Stomach (tissue), 4 donors: ENCODE data around the gene ERAL1.

Experiments used
- EP300 ChIP-seq: sonication (generic); formaldehyde crosslinking; IDR thresholded peaks from one replicate; pipeline ENCODE4 v1.6.1; 2017; ENCODE audit warnings: antibody characterized with exemption
- POLR2AphosphoS5 ChIP-seq, 3 donors: sonication (generic); formaldehyde crosslinking; IDR thresholded peaks; one replicate each; pipeline ENCODE4 v1.6.1; 2016; ENCODE audit warnings: antibody characterized with exemption in 3 of 3
- TF ChIP-seq, protein P1 (sequence below), 7 experiments: fragments of 450-650 bp in 4 of 7; fragments of 200-600 bp in 3 of 7; sonication (generic) in 3 of 7; IDR thresholded peaks; one replicate each; pipeline ENCODE4 v1.5.1; 2016 to 2019; ENCODE audit warnings: antibody characterized with exemption in 7 of 7, control low read depth in 2 of 7, mild to moderate bottlenecking in 1 of 7

DNA sequence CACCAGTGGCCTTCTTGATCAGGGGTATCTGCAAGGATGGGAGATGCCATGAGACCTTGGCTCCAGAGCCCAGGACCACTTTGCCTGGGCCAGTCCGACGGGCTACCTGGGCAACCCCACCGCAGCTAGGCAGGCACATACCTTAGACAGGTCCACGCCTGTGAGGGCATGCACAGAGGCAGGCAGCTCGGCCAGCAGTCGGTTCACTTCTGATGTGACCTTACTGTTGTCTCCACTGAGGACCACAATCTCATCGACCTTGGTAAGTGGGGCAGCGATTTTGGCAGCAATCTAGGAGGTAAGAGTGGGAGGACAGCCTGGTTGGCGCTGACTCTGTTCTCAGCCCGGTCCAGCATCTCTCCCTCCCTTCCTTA is 25.7 kb downstream of the ERAL1 start:
- TF ChIP-seq EP300 (no peak), POLR2AphosphoS5 (IDR thresholded peaks at IDR 0.05) (no peak)
- TF ChIP-seq, protein P1, sequence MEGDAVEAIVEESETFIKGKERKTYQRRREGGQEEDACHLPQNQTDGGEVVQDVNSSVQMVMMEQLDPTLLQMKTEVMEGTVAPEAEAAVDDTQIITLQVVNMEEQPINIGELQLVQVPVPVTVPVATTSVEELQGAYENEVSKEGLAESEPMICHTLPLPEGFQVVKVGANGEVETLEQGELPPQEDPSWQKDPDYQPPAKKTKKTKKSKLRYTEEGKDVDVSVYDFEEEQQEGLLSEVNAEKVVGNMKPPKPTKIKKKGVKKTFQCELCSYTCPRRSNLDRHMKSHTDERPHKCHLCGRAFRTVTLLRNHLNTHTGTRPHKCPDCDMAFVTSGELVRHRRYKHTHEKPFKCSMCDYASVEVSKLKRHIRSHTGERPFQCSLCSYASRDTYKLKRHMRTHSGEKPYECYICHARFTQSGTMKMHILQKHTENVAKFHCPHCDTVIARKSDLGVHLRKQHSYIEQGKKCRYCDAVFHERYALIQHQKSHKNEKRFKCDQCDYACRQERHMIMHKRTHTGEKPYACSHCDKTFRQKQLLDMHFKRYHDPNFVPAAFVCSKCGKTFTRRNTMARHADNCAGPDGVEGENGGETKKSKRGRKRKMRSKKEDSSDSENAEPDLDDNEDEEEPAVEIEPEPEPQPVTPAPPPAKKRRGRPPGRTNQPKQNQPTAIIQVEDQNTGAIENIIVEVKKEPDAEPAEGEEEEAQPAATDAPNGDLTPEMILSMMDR (IDR thresholded peaks at IDR 0.05): no peak
